Measurements from ENCODE around the gene YIPF6.
"Not testable (repeated sequence)": the region's sequence is repeated elsewhere in the genome, so short reads cannot be mapped to it uniquely, and the experiment has no call there.

YIPF6 gene

GRCh38 chrX:68498508-68499379 is at the start of gene YIPF6:
Gene YIPF6 (plus strand): TSS chrX:68499051. CDS start chrX:68499067, 16 bp downstream.
- peak; percentile 58 for DNase-seq (ENCODE audit: low read depth)

GRCh38 chrX:68451720-68452119 is 47.1 kb upstream of the YIPF6 start:
- no peak for DNase-seq (ENCODE audit: low read depth)

- no peak for DNase-seq (ENCODE audit: low read depth)
Measured at GRCh38 chrX:68454476-68455150, 44.2 kb upstream of the YIPF6 start.

- DNase-seq (ENCODE audit: low read depth), result no peak
Measured at GRCh38 chrX:68455151-68455510, 43.7 kb upstream of the YIPF6 start.

- DNase-seq (ENCODE audit: low read depth), result no peak
Measured at GRCh38 chrX:68461093-68461492, 37.8 kb upstream of the YIPF6 start.

GRCh38 chrX:68461576-68461975 is 37.3 kb upstream of the YIPF6 start:
- no peak for DNase-seq (ENCODE audit: low read depth)

GRCh38 chrX:68462197-68462596 is 36.7 kb upstream of the YIPF6 start:
- peak; percentile 65 for DNase-seq (ENCODE audit: low read depth)

- DNase-seq (ENCODE audit: low read depth), result peak; percentile 53
Measured at GRCh38 chrX:68462653-68463052, 36.2 kb upstream of the YIPF6 start.

GRCh38 chrX:68463880-68464279 is 35.0 kb upstream of the YIPF6 start:
- no peak for DNase-seq (ENCODE audit: low read depth)

GRCh38 chrX:68464796-68465195 is 34.1 kb upstream of the YIPF6 start:
- no peak for DNase-seq (ENCODE audit: low read depth)

- no peak for DNase-seq (ENCODE audit: low read depth)
Measured at GRCh38 chrX:68480969-68481368, 17.9 kb upstream of the YIPF6 start.

- DNase-seq (ENCODE audit: low read depth), result not testable (repeated sequence)
Measured at GRCh38 chrX:68486198-68486597, 12.7 kb upstream of the YIPF6 start.

GRCh38 chrX:68487254-68487653 is 11.6 kb upstream of the YIPF6 start:
- no peak for DNase-seq (ENCODE audit: low read depth)

GRCh38 chrX:68487924-68488323 is 10.9 kb upstream of the YIPF6 start:
- no peak for DNase-seq (ENCODE audit: low read depth)

- DNase-seq (ENCODE audit: low read depth), result no peak
Measured at GRCh38 chrX:68488657-68489056, 10.2 kb upstream of the YIPF6 start.

GRCh38 chrX:68490644-68491043 is 8.2 kb upstream of the YIPF6 start:
- DNase-seq (ENCODE audit: low read depth), result peak; percentile 19

- DNase-seq (ENCODE audit: low read depth), result no peak
Measured at GRCh38 chrX:68492583-68492982, 6.3 kb upstream of the YIPF6 start.

GRCh38 chrX:68493776-68494175 is 5.1 kb upstream of the YIPF6 start:
- DNase-seq (ENCODE audit: low read depth), result not testable (repeated sequence)

- peak; percentile 25 for DNase-seq (ENCODE audit: low read depth)
Measured at GRCh38 chrX:68498044-68498507, 775 bp upstream of the YIPF6 start.

GRCh38 chrX:68499543-68500504 is 973 bp downstream of the YIPF6 start:
- no peak for DNase-seq (ENCODE audit: low read depth)

GRCh38 chrX:68503836-68504636 is 5.2 kb downstream of the YIPF6 start:
- peak; percentile 74 for DNase-seq (ENCODE audit: low read depth)
